ENCODE data around the gene CREBL2. TPM values are rescaled to one million over a fixed set of nuclear protein-coding genes. Genes with fewer than 3 reads are reported as not detected.

The CREBL2 gene
- total and polyA plus RNA-seq, 10 of the 15 experiments (the other 5 are each of a cell fraction or from before 2014, with no cell fraction given) = 4.6 to 19.1 (median 13.5) TPM

DNA sequence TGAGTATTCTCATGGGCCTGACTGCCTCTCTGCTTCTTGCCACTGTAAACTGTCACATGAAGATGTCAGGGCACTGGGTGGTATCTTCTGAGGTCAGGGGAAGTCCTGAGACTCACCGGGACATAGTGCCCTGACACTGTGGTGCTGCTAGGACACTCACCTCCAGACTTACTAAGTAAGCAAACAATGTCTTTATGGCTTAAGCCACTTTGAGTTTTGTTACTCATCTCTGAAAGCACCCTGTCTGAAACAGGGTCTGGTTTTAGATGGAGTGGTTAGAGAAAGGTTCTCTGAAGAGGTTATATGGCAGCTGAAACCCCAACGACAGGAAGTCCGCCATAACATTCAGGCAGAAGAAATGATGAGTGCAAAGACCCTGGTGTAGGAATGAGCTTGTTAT lies 61.6 kb downstream of the CREBL2 start (continued):
- TF ChIP-seq, protein P1, sequence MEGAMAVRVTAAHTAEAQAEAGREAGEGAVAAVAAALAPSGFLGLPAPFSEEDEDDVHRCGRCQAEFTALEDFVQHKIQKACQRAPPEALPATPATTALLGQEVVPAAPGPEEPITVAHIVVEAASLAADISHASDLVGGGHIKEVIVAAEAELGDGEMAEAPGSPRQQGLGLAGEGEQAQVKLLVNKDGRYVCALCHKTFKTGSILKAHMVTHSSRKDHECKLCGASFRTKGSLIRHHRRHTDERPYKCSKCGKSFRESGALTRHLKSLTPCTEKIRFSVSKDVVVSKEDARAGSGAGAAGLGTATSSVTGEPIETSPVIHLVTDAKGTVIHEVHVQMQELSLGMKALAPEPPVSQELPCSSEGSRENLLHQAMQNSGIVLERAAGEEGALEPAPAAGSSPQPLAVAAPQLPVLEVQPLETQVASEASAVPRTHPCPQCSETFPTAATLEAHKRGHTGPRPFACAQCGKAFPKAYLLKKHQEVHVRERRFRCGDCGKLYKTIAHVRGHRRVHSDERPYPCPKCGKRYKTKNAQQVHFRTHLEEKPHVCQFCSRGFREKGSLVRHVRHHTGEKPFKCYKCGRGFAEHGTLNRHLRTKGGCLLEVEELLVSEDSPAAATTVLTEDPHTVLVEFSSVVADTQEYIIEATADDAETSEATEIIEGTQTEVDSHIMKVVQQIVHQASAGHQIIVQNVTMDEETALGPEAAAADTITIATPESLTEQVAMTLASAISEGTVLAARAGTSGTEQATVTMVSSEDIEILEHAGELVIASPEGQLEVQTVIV (IDR thresholded peaks at IDR 0.05; ENCODE audit: borderline replicate concordance, partially characterized antibody) = no peak
- TF ChIP-seq POLR2AphosphoS2 (IDR thresholded peaks at IDR 0.05; ENCODE audit: low read depth, low read length) (no peak), NR2C1 (IDR thresholded peaks at IDR 0.05) (no peak)

DNA sequence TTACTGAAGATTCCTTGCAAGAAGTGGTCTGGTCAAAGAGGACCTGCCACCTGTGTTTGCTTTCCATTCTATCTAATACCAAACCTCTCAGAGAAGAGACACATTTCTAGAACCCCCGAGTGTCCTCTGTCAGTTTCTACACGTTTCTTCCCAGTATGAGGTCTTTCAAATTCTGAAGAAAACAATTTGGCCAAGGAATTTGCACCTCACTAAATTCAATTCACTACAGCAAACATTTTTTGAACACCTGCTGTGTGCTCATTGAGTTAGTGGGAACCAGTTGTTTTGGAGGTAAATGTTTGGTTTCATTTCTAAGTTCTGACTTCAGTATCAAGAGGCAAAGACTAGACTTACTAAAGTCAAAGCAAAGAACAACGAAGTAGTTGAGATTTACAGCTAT lies 64.9 kb downstream of the CREBL2 start:
- intact Hi-C loops (cut with micrococcal nuclease; ENCODE audit: unreplicated experiment) = no loop called here

More for the DNA sequence above, 64.9 kb downstream of the CREBL2 start:
- no peak for DNase-seq (ENCODE audit: low read depth, low spot score)
- H3K36me3 ChIP-seq (ENCODE audit: control insufficient read depth in 2 of 2, insufficient read depth in 2 of 2, low read length in 1 of 2) = no peaks in the 10 kb centered on the region
- no peaks in the 10 kb centered on the region for H4K20me1 ChIP-seq (ENCODE audit: control insufficient read depth, insufficient read depth)
- peaks cover 13% of the 10 kb centered on the region; the same call in 1 of the 2 replicates for H3K4me1 ChIP-seq (ENCODE audit: control insufficient read depth, insufficient read depth, low read length)
- no peak for ATAC-seq
- no peaks in the 10 kb centered on the region for H3K9me3 ChIP-seq (replicated peaks; ENCODE audit: control insufficient read depth, insufficient read depth, low read length)
- H3K27ac ChIP-seq (ENCODE audit: control insufficient read depth, insufficient read depth) = peak overlapping the region; percentile 59
- H3K4me3 ChIP-seq = no peak overlapping the region
- in situ Hi-C loops (cut with MboI) = no loop called here
- H3K9ac ChIP-seq (ENCODE audit: control insufficient read depth, insufficient read depth, low read length) = no peak overlapping the region
- no peaks in the 10 kb centered on the region for H3K27me3 ChIP-seq (replicated peaks in 1 of 2; ENCODE audit: control insufficient read depth in 2 of 2, insufficient read depth in 2 of 2, low read length in 1 of 2)
- CTCF ChIA-PET = interaction anchor here (0.7 kb wide), 1 partner anchor 1847 kb away, joined by 3 read pairs; no protein-coding TSS in a partner anchor
- H2AFZ ChIP-seq (ENCODE audit: control insufficient read depth, low read depth, low read length) = peak overlapping the region; percentile 46
- peak overlapping the region; percentile 26; the same call in 1 of the 2 replicates for H3K4me2 ChIP-seq (ENCODE audit: control insufficient read depth, insufficient read depth)
- SMC1A ChIA-PET (ENCODE audit: uncharacterized antibody, unreplicated experiment) = interaction anchor here (0.6 to 1.7 kb wide), 6 partner anchors 9 to 200 kb away, joined by 3 to 7 read pairs (median 3); no protein-coding TSS in a partner anchor
- FAIRE-seq = no peak
- H3K79me2 ChIP-seq (ENCODE audit: control insufficient read depth, insufficient read depth, low read length) = no peaks in the 10 kb centered on the region
- RAD21 ChIA-PET (ENCODE audit: unreplicated experiment) = no interaction called here
- BruUV-seq (replicated peaks) = no TSS peak
- 26% methylated on average over 3 of the region's 3 CpGs for WGBS (ENCODE audit: insufficient coverage, insufficient replicate concordance, low lambda C conversion rate, missing lambda C conversion rate)
- POLR2A ChIA-PET = no interaction called here
- TF ChIP-seq RELA (IDR thresholded peaks at IDR 0.05; ENCODE audit: borderline replicate concordance, partially characterized antibody) (no peak), FOXM1 (IDR thresholded peaks at IDR 0.05; ENCODE audit: low read depth, low read length) (no peak), NR2C1 (IDR thresholded peaks at IDR 0.05) (no peak), SIN3A (IDR thresholded peaks at IDR 0.05; ENCODE audit: low read depth, low read length) (no peak), LARP7 (IDR thresholded peaks at IDR 0.05) (no peak)

All from GM12878 (cell line).